ENCODE data around the gene GRM2.

Gene GRM2

DNA sequence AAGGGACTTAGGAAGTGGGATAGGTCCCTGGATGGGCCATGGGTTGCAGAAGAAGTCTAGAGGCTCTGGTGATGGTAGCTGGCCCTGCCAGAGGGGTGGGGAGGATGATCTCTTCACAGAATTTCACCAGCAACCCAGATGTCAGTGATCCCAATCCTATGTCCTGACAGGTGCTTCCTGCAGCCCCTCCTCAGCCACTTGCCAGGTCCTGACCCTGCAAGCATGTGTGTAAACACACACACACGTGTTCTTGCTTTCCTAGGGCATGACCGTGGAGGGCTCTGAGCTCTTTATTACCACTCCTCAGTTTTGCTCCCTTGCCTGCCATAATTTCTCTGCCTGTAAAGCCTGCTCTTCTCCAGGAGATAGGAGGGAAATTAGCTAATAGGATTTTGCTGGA is 23.3 kb upstream of the GRM2 start:
- H3K4me3 ChIP-seq (ENCODE audit: low read length), result no peak overlapping the region
- H3K27me3 ChIP-seq (ENCODE audit: insufficient read depth, low read length), result no peaks in the 10 kb centered on the region
- H3K36me3 ChIP-seq (ENCODE audit: insufficient read depth, low read length), result peaks cover 7% of the 10 kb centered on the region

DNA sequence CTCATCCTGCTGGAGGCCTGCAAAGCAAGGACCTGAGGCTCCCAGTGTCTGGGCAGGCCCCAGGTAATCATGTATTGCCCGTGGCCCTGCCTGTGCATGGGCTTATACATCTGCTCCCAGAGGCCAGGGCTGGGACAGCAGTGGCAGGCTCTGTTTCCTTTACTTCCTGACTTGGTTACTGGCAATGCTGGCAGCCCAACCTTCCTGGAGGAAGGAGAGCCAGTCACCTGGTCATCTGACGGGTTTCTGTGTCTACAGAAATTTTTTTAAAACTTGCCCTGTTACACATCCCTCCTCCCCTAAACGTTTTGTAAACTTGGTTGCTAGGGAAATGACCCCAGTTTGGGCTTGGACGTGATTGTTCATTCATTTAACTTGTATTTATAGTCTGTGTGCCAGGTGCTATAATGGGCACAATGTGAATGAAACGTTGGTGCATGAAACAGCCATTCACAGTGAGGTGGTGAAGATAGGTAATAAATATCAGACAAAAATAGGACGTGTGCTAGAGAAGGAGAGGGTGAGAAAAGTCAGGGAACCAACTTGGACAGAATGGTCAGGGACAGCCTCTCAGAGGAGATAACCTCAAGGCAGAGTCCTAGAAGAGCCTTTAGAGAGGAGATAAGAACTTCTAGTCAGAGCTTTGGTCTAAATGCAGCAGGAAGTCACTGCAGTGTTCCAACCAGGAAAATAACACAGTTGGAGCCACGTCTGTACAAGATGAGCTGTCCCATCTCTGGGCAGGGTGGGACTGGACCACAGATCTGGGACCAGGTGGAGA is 21.7 kb upstream of the GRM2 start:
- Histone ChIP-seq H2AFZ (ENCODE audit: low read depth, low read length) (no peak overlapping the region), H3K9me3 (ENCODE audit: low read length) (no peaks in the 10 kb centered on the region), H3K4me3 (ENCODE audit: low read length) (no peak overlapping the region), H3K4me1 (ENCODE audit: insufficient read depth, low read length) (peaks cover 2% of the 10 kb centered on the region), H3K27me3 (ENCODE audit: insufficient read depth, low read length) (no peaks in the 10 kb centered on the region), H3K36me3 (ENCODE audit: insufficient read depth, low read length) (peaks cover 12% of the 10 kb centered on the region)

More for the DNA sequence above, 23.3 kb upstream of the GRM2 start:
- no peaks in the 10 kb centered on the region for H3K9me3 ChIP-seq (ENCODE audit: low read length)
- H2AFZ ChIP-seq (ENCODE audit: low read depth, low read length), result no peak overlapping the region
- H3K4me1 ChIP-seq (ENCODE audit: insufficient read depth, low read length), result peaks cover 2% of the 10 kb centered on the region

DNA sequence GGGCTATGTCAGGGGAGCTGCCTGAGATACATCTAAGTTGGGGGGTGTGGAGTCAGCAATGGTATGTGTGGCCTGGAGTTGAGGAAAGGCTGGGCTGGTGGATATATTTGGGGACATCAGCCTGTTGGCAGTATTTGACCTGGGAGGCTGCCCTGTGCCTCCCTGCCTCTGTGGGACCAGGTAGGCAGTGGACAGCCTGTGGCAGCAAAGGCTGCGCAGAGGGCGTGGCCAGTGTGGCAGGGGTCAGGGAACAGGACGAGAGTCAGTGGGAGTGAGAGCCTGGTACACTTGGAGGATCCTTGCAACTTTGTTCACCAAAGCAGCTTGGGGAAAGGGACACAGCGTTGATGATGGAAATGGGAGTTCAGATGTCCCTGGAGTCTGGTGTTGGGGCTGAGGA is 20.8 kb upstream of the GRM2 start:
- Histone ChIP-seq H3K36me3 (ENCODE audit: insufficient read depth, low read length) (peaks cover 12% of the 10 kb centered on the region), H3K27me3 (ENCODE audit: insufficient read depth, low read length) (no peaks in the 10 kb centered on the region), H3K4me3 (ENCODE audit: low read length) (no peak overlapping the region), H2AFZ (ENCODE audit: low read depth, low read length) (no peak overlapping the region), H3K9me3 (ENCODE audit: low read length) (no peaks in the 10 kb centered on the region), H3K4me1 (ENCODE audit: insufficient read depth, low read length) (peaks cover 2% of the 10 kb centered on the region)

GRCh38 chr3:51686512-51687215 is 20.2 kb upstream of the GRM2 start:
- Histone ChIP-seq H3K4me1 (ENCODE audit: insufficient read depth, low read length) (peaks cover 2% of the 10 kb centered on the region), H3K36me3 (ENCODE audit: insufficient read depth, low read length) (peaks cover 12% of the 10 kb centered on the region), H3K27me3 (ENCODE audit: insufficient read depth, low read length) (no peaks in the 10 kb centered on the region), H3K4me3 (ENCODE audit: low read length) (no peak overlapping the region), H2AFZ (ENCODE audit: low read depth, low read length) (no peak overlapping the region), H3K9me3 (ENCODE audit: low read length) (no peaks in the 10 kb centered on the region)

GRCh38 chr3:51687431-51688205 is 19.2 kb upstream of the GRM2 start:
- Histone ChIP-seq H3K36me3 (ENCODE audit: insufficient read depth, low read length) (peaks cover 12% of the 10 kb centered on the region), H3K27me3 (ENCODE audit: insufficient read depth, low read length) (no peaks in the 10 kb centered on the region), H3K4me3 (ENCODE audit: low read length) (no peak overlapping the region), H3K9me3 (ENCODE audit: low read length) (no peaks in the 10 kb centered on the region), H2AFZ (ENCODE audit: low read depth, low read length) (no peak overlapping the region), H3K4me1 (ENCODE audit: insufficient read depth, low read length) (peaks cover 2% of the 10 kb centered on the region)

- Histone ChIP-seq H3K9me3 (ENCODE audit: low read length) (no peaks in the 10 kb centered on the region), H3K4me1 (ENCODE audit: insufficient read depth, low read length) (peaks cover 2% of the 10 kb centered on the region), H3K36me3 (ENCODE audit: insufficient read depth, low read length) (peaks cover 12% of the 10 kb centered on the region), H2AFZ (ENCODE audit: low read depth, low read length) (no peak overlapping the region), H3K4me3 (ENCODE audit: low read length) (no peak overlapping the region), H3K27me3 (ENCODE audit: insufficient read depth, low read length) (no peaks in the 10 kb centered on the region)
Measured at GRCh38 chr3:51688206-51688600, 18.7 kb upstream of the GRM2 start.

DNA sequence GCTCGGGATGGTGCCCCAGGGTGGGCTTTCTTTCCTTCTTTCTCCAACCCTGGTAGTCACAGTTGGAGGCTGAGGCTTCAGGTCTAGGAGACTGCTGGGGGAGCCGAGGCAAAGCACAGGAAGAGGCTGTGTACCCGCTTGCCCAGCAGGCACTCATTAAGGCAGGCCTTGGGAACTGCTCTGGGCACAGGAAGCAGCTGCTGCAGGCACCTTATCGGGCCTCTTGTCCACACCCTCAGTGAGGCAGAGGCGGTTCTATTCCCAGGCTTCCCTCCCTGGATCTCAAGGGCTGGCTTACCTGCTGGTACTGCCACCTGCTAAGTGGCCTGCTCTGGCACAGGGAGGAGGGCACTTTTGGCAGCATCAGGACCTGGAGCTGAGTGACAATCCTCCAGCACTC is 15.8 kb upstream of the GRM2 start:
- no peaks in the 10 kb centered on the region for H3K27me3 ChIP-seq (ENCODE audit: insufficient read depth, low read length)
- no peak overlapping the region for H2AFZ ChIP-seq (ENCODE audit: low read depth, low read length)
- no peak overlapping the region for H3K4me3 ChIP-seq (ENCODE audit: low read length)
- peaks cover 9% of the 10 kb centered on the region for H3K36me3 ChIP-seq (ENCODE audit: insufficient read depth, low read length)
- peaks cover 2% of the 10 kb centered on the region for H3K4me1 ChIP-seq (ENCODE audit: insufficient read depth, low read length)
- H3K9me3 ChIP-seq (ENCODE audit: low read length), result no peaks in the 10 kb centered on the region

GRCh38 chr3:51691949-51692348 is 14.9 kb upstream of the GRM2 start:
- H3K9me3 ChIP-seq (ENCODE audit: low read length), result no peaks in the 10 kb centered on the region
- H3K36me3 ChIP-seq (ENCODE audit: insufficient read depth, low read length), result peaks cover 9% of the 10 kb centered on the region
- H2AFZ ChIP-seq (ENCODE audit: low read depth, low read length), result no peak overlapping the region
- H3K4me3 ChIP-seq (ENCODE audit: low read length), result no peak overlapping the region
- peaks cover 2% of the 10 kb centered on the region for H3K4me1 ChIP-seq (ENCODE audit: insufficient read depth, low read length)
- no peaks in the 10 kb centered on the region for H3K27me3 ChIP-seq (ENCODE audit: insufficient read depth, low read length)

- Histone ChIP-seq H3K4me1 (ENCODE audit: insufficient read depth, low read length) (no peaks in the 10 kb centered on the region), H3K4me3 (ENCODE audit: low read length) (no peak overlapping the region), H3K9me3 (ENCODE audit: low read length) (no peaks in the 10 kb centered on the region), H2AFZ (ENCODE audit: low read depth, low read length) (no peak overlapping the region), H3K27me3 (ENCODE audit: insufficient read depth, low read length) (no peaks in the 10 kb centered on the region), H3K36me3 (ENCODE audit: insufficient read depth, low read length) (peaks cover 5% of the 10 kb centered on the region)
Measured at GRCh38 chr3:51692980-51693395, 13.9 kb upstream of the GRM2 start.

GRCh38 chr3:51696954-51697353 is 9.9 kb upstream of the GRM2 start:
- H3K36me3 ChIP-seq (ENCODE audit: insufficient read depth, low read length), result peaks cover 6% of the 10 kb centered on the region
- no peak overlapping the region for H2AFZ ChIP-seq (ENCODE audit: low read depth, low read length)
- H3K4me1 ChIP-seq (ENCODE audit: insufficient read depth, low read length), result peaks cover under 1% of the 10 kb centered on the region
- H3K27me3 ChIP-seq (ENCODE audit: insufficient read depth, low read length), result no peaks in the 10 kb centered on the region
- H3K4me3 ChIP-seq (ENCODE audit: low read length), result no peak overlapping the region
- no peaks in the 10 kb centered on the region for H3K9me3 ChIP-seq (ENCODE audit: low read length)

DNA sequence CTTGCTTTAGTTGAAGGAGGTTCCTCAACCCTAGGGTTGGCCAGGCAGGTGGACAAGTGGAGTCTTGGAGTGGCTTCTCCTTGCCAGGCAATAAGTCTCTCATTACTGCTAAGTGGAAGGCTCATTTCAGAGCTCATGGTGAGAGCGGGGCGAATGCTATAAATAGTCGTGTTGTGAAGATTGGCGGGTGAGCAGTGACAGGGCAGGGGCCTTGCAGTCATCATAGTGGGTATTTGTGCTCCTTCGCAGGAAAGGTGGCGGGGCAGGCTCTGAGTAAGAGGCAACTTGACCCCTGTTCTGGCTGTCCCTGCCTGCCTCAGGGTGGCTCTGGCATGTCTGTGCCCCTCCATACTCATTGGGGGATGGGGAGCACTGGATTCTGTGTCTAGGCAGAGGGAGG is 8.7 kb upstream of the GRM2 start:
- H3K4me1 ChIP-seq (ENCODE audit: insufficient read depth, low read length), result peaks cover 11% of the 10 kb centered on the region
- H3K27me3 ChIP-seq (ENCODE audit: insufficient read depth, low read length), result no peaks in the 10 kb centered on the region
- H3K9me3 ChIP-seq (ENCODE audit: low read length), result no peaks in the 10 kb centered on the region
- H2AFZ ChIP-seq (ENCODE audit: low read depth, low read length), result no peak overlapping the region
- no peak overlapping the region for H3K4me3 ChIP-seq (ENCODE audit: low read length)
- peaks cover 6% of the 10 kb centered on the region for H3K36me3 ChIP-seq (ENCODE audit: insufficient read depth, low read length)

- peaks cover 6% of the 10 kb centered on the region for H3K36me3 ChIP-seq (ENCODE audit: insufficient read depth, low read length)
- H3K9me3 ChIP-seq (ENCODE audit: low read length), result no peaks in the 10 kb centered on the region
- H3K27me3 ChIP-seq (ENCODE audit: insufficient read depth, low read length), result no peaks in the 10 kb centered on the region
- H3K4me1 ChIP-seq (ENCODE audit: insufficient read depth, low read length), result peaks cover 25% of the 10 kb centered on the region
- no peak overlapping the region for H2AFZ ChIP-seq (ENCODE audit: low read depth, low read length)
- no peak overlapping the region for H3K4me3 ChIP-seq (ENCODE audit: low read length)
Measured at GRCh38 chr3:51700403-51700802, 6.5 kb upstream of the GRM2 start.

GRCh38 chr3:51702156-51702555 is 4.7 kb upstream of the GRM2 start:
- peaks cover 6% of the 10 kb centered on the region for H3K36me3 ChIP-seq (ENCODE audit: insufficient read depth, low read length)

More at GRCh38 chr3:51702156-51702555, 4.7 kb upstream of the GRM2 start:
- Histone ChIP-seq H3K4me1 (ENCODE audit: insufficient read depth, low read length) (peaks cover 29% of the 10 kb centered on the region), H3K4me3 (ENCODE audit: low read length) (no peak overlapping the region), H2AFZ (ENCODE audit: low read depth, low read length) (no peak overlapping the region), H3K27me3 (ENCODE audit: insufficient read depth, low read length) (no peaks in the 10 kb centered on the region), H3K9me3 (ENCODE audit: low read length) (no peaks in the 10 kb centered on the region)

Data from neuron (in vitro differentiated cells).